ENCODE results near the gene TCFL5.

TCFL5 gene

GRCh38 chr20:62895539-62895938, 33.9 kb upstream of the TCFL5 start:
- DNase-seq (ENCODE audit: low read depth in 2 of 2) = no peak

- DNase-seq (ENCODE audit: low read depth in 2 of 2) = no peak
These were observed 32.6 kb upstream of the TCFL5 start for GRCh38 chr20:62894261-62894660.

DNA sequence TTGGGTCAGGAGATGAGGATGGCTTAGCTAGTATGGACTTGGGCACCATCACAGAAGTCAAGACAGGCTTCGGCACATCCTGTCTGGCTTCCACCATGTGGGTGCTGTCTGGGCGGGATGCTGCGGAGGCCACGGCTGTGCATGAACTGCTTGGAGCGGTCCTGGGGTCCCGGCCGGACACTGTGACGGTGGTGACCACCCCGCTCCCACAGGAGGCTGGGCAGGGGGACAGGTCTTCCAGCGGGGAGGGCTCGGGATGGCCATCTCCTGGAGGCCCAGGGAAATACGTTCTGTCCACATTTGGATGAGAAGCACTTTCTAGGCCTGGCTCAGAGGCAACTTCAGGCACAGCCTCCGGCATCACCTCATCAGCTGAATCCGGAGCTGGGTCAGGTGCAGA, 32.1 kb upstream of the TCFL5 start:
- no peak for DNase-seq (ENCODE audit: low read depth in 2 of 2)

- no peak for DNase-seq (ENCODE audit: low read depth in 2 of 2)
These were observed 31.0 kb upstream of the TCFL5 start for GRCh38 chr20:62892348-62893304.

GRCh38 chr20:62891111-62891510, 29.5 kb upstream of the TCFL5 start:
- DNase-seq (ENCODE audit: low read depth in 2 of 2) = no peak

DNA sequence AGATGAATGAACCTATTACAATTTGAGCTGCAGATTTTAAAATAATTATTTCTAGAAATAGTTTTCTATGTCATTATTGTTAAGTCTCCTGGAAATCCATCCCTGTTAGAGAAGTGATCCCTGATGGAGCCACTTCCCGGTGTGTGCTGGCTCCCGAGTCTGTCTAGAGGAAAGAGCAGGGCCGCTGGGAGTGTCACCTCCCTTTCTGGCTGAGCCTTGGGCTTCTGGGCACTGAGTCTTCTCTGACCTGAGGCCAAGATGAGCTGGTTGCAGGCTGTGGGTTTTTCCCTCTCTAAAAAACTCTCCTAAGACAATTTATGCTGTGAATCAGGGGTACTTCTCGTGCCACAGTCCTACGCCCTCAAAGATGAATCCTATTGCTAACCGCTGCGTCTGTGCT, 28.8 kb upstream of the TCFL5 start:
- DNase-seq (ENCODE audit: low read depth in 2 of 2) = no peak

DNA sequence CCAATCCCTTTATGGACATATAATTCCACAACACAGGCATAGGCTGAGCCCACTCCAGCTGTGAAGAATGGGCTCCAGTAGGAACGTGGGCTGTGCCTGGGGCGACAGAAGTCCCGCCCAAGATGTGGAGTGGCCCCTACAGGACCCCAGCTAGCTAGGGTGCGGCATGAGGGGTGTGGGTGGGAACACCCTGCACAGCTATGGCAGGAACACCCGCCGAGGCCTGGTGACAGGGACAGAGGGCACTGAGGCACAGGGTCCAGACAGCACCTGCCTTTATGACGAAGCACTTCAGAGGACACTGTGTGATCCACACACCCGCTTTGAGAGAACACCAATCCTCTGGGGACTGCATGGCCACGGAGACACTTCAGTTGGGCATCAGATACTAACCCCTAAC, 28.2 kb upstream of the TCFL5 start:
- no peak for DNase-seq (ENCODE audit: low read depth in 2 of 2)

GRCh38 chr20:62889411-62889810, 27.8 kb upstream of the TCFL5 start:
- DNase-seq (ENCODE audit: low read depth in 2 of 2) = no peak

- no peak for DNase-seq (ENCODE audit: low read depth in 2 of 2)
These were observed 27.3 kb upstream of the TCFL5 start for GRCh38 chr20:62888910-62889309.

DNA sequence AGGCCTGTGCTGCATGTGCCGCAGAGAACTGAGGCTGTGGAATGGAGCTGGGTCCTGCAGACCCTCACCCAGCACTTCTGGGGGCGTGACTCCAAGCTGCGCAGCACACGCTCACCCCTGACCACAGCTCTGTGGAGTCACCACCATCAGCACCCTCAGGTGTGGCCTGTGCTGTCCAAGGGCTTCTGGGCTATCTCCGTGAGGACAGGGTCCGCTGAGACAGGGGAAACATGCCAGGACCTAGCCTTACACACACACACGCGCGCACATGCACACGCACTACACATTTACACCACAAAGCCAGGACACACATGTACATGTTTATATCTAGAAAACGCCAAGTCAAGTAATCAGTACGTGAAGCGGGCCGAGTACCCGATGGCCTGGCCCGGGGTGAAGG, 26.8 kb upstream of the TCFL5 start:
- no peak for DNase-seq (ENCODE audit: low read depth in 2 of 2)

- DNase-seq (ENCODE audit: low read depth in 2 of 2) = no peak
These were observed 26.2 kb upstream of the TCFL5 start for GRCh38 chr20:62887860-62888239.

DNA sequence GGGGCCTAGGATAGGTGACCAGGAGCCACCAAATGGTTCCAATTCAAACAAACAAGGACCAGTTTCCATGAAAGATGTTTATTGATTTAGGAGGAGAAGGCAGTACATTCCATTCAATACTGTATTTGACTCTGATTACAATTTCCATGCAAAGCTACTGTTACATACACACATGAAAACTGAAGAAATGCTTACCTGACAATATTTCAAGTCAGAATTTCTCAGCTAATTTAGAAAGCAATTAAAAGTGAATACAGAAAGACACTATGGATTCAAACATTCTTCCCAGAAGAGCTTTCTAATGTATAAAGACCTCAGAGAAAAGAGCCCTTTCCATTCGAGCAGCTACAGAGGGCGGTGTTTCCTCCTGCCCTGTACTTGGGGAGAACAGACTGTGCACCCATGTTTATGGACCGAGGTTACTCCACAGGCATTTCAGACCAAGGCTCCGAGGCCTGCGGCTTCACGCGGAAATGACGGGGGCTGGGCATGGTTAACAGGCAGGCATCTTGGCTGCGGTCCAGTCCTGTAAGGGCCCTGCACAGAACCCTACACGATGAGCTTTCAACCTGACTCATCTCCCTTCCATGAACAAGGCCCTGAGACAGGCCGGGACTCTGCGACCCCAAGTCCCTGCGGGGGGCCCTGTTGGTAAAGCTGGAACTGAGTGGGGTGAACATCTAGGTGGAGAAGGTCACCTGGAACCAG, 25.7 kb upstream of the TCFL5 start:
- DNase-seq (ENCODE audit: low read depth in 2 of 2) = no peak

DNA sequence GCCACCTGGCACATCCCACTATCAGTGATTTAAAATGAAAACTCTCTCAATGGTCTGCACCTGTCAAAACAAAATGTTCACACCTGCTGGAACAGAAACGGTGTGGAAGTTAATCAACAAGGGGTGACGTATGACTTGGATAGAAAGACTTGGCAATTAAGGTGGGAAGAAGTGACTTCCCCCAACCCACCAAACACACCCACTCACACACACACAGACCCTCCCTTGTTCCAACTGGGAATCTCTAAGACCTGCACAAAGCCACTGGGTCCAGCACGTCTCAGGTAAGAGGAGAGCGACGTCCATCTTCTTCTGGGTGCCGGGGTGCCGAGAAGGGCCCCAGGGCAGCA, 25.1 kb upstream of the TCFL5 start:
- DNase-seq (ENCODE audit: low read depth in 2 of 2) = no peak

DNA sequence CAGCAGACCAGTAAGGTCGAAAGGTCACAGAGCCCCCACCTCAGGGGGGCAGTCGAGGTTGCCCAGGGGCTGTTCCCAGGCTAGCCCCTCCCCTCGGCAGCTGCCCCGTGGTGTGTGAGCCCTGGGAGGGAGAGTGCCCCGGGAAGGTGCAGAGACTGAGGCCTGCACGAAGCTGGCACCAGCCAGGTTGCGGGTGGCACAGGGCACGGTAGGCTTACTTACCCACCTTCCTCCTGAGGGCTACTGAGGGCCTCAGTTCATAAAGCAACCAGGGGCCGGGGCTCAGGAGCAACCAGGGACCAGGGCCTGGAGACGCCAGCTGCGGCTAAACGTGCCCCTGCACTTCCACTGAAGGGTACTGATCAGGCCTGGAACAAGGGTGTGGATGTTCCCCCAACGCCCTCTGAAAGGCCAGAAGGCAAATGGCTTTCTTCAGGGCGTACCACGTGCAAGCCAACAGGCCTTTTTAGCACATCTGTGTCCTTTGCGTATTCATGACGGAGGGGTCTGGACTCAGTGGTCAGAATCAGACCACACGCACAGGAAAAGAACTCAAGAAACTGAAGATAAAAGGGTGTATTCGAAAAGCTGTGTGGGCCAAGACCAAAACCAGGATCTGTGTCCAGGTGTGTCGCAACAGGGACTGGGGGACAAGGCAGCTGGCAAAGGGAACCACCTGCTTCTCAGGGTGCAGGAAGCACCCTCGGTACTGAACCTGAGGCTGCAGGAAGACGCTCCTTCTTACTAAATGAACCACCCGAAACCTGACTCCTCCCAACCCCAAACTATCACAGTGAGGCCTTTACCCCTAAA, 24.5 kb upstream of the TCFL5 start:
- no peak for DNase-seq (ENCODE audit: low read depth in 2 of 2)

- no peak for DNase-seq (ENCODE audit: low read depth in 2 of 2)
These were observed 23.6 kb upstream of the TCFL5 start for GRCh38 chr20:62885046-62885895.

- no peak for DNase-seq (ENCODE audit: low read depth in 2 of 2)
These were observed 22.9 kb upstream of the TCFL5 start for GRCh38 chr20:62884556-62884955.

DNA sequence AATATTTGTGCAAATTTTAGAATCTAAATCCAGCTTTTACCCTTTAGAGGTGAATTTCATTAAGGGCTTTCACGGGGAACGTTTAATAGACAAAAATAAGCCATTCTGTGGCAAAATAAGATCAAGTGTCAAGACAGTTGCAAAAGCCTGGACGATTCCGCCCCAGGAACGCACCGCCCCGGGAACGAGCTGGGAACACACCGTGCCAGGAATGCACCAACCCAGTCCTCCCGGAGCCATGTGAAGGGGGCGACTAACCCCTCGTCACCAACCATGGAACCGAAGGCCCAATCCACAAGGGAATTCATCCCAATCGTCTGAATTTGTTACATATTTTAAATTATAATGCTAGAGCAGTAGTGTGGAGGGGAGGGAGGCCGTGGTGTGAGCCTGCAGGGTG, 20.8 kb upstream of the TCFL5 start:
- no peak for DNase-seq (ENCODE audit: low read depth in 2 of 2)

DNA sequence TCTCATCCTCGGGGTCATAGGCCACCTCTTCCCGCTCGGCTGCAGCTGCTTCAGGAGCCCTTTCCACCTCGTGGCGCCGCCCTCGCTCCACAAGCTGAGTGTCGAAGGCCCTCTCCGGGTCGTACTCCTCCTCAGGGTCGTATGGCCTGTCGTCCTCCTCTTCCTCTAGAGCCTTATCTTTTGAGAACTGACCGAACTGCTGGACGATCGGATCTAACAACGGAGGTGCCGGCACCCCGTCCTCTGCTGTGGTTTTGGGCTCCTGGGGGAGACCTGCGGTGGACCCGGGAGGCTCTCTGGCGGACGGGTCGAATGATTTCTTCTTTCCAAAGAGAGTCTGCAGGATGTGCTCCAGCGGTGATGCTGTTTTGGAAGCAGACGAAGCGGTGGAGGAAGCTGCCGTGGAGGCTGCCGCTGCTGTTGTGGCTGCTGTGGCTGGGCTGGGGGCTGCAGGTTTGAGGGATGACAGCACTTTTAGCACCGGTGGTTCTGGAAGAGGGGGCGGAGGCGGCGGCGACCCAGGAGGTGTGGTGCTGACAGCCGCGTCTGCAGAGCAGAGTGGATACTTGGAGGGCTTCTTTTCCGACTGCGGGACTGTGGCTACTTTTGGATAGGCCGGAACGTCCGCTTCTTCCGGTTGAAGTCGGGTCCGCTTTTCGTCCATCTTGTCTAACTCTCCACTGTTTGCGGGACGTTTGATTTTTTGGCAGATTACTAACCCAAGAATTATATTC, 20.2 kb upstream of the TCFL5 start:
- DNase-seq (ENCODE audit: low read depth in 2 of 2) = no peak

GRCh38 chr20:62880935-62881661, 19.5 kb upstream of the TCFL5 start:
- no peak for DNase-seq (ENCODE audit: low read depth in 2 of 2)

Measured in stimulated activated CD8-positive, alpha-beta memory T cell treated with anti-CD3 and anti-CD28 coated beads, Interleukin-15, amount 100 ng/mL, for 4 hours (primary cell).